Neural progenitor cell (in vitro differentiated cells): ENCODE measurements around the gene HES4. TPM values are rescaled to one million over a fixed set of nuclear protein-coding genes. Genes with fewer than 3 reads are reported as not detected.

Experiments used
- DNase-seq: peaks from one replicate; pipeline ENCODE4 v3.0.0-alpha.2; 2016; ENCODE audit warnings: low spot score
- H2AFZ ChIP-seq: fragments of 200-600 bp; sonication (generic); replicated peaks from 2 replicates; pipeline ENCODE4 v1.6.1; 2016; ENCODE audit warnings: antibody characterized with exemption
- H3F3A ChIP-seq: fragments of 200-600 bp; sonication (generic); 2 replicates; pipeline ENCODE4 v1.6.1; 2016; ENCODE audit warnings: antibody characterized with exemption, low read depth
- H3K27ac ChIP-seq: fragments of 200-600 bp; sonication (generic); 2 replicates; pipeline ENCODE4 v1.5.1; 2016; ENCODE audit warnings: mild to moderate bottlenecking
- H3K27me3 ChIP-seq: fragments of 200-600 bp; sonication (generic); 2 replicates; pipeline ENCODE4 v1.6.1; 2016; ENCODE audit warnings: mild to moderate bottlenecking, moderate library complexity
- H3K36me3 ChIP-seq: fragments of 200-600 bp; sonication (generic); 2 replicates; pipeline ENCODE4 v1.5.1; 2016
- H3K4me1 ChIP-seq: fragments of 200-600 bp; sonication (generic); 2 replicates; pipeline ENCODE4 v1.6.1; 2016; ENCODE audit warnings: mixed run types
- H3K4me2 ChIP-seq: fragments of 200-600 bp; sonication (generic); 2 replicates; pipeline ENCODE4 v1.6.1; 2016
- H3K4me3 ChIP-seq: fragments of 200-600 bp; sonication (generic); 2 replicates; pipeline ENCODE4 v1.5.1; 2016
- H3K79me2 ChIP-seq: fragments of 200-600 bp; sonication (generic); 2 replicates; pipeline ENCODE4 v1.6.1; 2016; ENCODE audit warnings: low read depth
- H3K9ac ChIP-seq: fragments of 200-600 bp; sonication (generic); 2 replicates; pipeline ENCODE4 v1.6.1; 2016
- H3K9me3 ChIP-seq: fragments of 200-600 bp; sonication (generic); 2 replicates; pipeline ENCODE4 v1.5.1; 2016; ENCODE audit warnings: low read depth
- H4K20me1 ChIP-seq: fragments of 200-600 bp; sonication (generic); 2 replicates; pipeline ENCODE4 v1.6.1; 2016; ENCODE audit warnings: low read depth
- H3K27ac Mint-ChIP-seq: 3 replicates; pipeline ENCODE4 v1.8.0; 2021; ENCODE audit warnings: mixed read lengths
- H3K27me3 Mint-ChIP-seq: 2 replicates; pipeline ENCODE4 v1.8.0; 2022; ENCODE audit warnings: low read depth, mild to moderate bottlenecking, inconsistent platforms, moderate library complexity, mixed read lengths; ENCODE audit not compliant: insufficient read depth
- H3K36me3 Mint-ChIP-seq: 3 replicates; pipeline ENCODE4 v1.8.0; 2021; ENCODE audit warnings: mixed read lengths
- H3K4me1 Mint-ChIP-seq: 3 replicates; pipeline ENCODE4 v1.8.0; 2021; ENCODE audit warnings: mixed read lengths
- H3K4me3 Mint-ChIP-seq: 3 replicates; pipeline ENCODE4 v1.8.0; 2021; ENCODE audit warnings: mild to moderate bottlenecking, moderate library complexity, mixed read lengths
- H3K9me3 Mint-ChIP-seq: 3 replicates; pipeline ENCODE4 v1.8.0; 2020; ENCODE audit warnings: mixed read lengths
- EZH2 ChIP-seq: fragments of 200-600 bp; sonication (generic); IDR thresholded peaks from 2 replicates; pipeline ENCODE4 v1.6.1; 2017; ENCODE audit warnings: antibody characterized with exemption, mild to moderate bottlenecking, moderate library complexity
- EZH2phosphoT487 ChIP-seq: fragments of 200-600 bp; sonication (generic); IDR thresholded peaks from 2 replicates; pipeline ENCODE4 v1.6.1; 2017; ENCODE audit warnings: antibody characterized with exemption
- total RNA-seq: library from RNA; depleted of rRNA; stranded (reverse); fragments of >200 nt; gene quantifications from 2 replicates; pipeline ENCODE4 v1.2.3, GENCODE V29; 2015; ENCODE audit warnings: low replicate concordance
- TF ChIP-seq, protein P1 (sequence below): fragments of 200-600 bp; sonication (generic); IDR thresholded peaks from 2 replicates; pipeline ENCODE4 v1.5.1; 2017; ENCODE audit warnings: antibody characterized with exemption, mild to moderate bottlenecking

Gene HES4
- total RNA-seq, 1 donor from 2014 or later, result 7.6 TPM

DNA sequence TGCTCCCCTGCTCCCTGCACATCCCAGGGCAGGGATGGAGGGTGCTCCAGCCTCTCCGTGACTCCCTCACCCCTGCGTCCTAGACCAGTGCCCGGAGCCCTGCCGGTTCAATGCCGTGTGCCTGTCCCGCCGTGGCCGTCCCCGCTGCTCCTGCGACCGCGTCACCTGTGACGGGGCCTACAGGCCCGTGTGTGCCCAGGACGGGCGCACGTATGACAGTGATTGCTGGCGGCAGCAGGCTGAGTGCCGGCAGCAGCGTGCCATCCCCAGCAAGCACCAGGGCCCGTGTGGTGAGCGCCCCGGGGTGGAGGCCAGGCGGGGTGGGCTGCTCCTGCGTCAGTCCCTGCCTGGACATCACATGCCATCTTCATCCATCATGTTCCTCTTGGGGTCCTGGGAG lies 42.0 kb upstream of the HES4 start:
- no peak overlapping the region for H3K4me2 ChIP-seq
- peaks cover 5% of the 10 kb centered on the region for H3K4me1 Mint-ChIP-seq
- H3F3A ChIP-seq, result peaks cover 12% of the 10 kb centered on the region
- no peak overlapping the region for H3K27ac Mint-ChIP-seq
- no peaks in the 10 kb centered on the region for H3K79me2 ChIP-seq
- no peak overlapping the region for H2AFZ ChIP-seq
- H3K4me1 ChIP-seq, result peaks cover 14% of the 10 kb centered on the region
- peaks cover 67% of the 10 kb centered on the region for H4K20me1 ChIP-seq
- no peaks in the 10 kb centered on the region for H3K36me3 ChIP-seq
- H3K9me3 Mint-ChIP-seq, result no peaks in the 10 kb centered on the region
- H3K27ac ChIP-seq, result no peak overlapping the region
- no peak for DNase-seq
- peaks cover 16% of the 10 kb centered on the region for H3K27me3 Mint-ChIP-seq
- H3K9ac ChIP-seq, result no peak overlapping the region
- H3K27me3 ChIP-seq, result peaks cover 28% of the 10 kb centered on the region
- no peaks in the 10 kb centered on the region for H3K9me3 ChIP-seq
- TF ChIP-seq EZH2phosphoT487 (no peak), EZH2 (no peak)
- TF ChIP-seq, protein P1, sequence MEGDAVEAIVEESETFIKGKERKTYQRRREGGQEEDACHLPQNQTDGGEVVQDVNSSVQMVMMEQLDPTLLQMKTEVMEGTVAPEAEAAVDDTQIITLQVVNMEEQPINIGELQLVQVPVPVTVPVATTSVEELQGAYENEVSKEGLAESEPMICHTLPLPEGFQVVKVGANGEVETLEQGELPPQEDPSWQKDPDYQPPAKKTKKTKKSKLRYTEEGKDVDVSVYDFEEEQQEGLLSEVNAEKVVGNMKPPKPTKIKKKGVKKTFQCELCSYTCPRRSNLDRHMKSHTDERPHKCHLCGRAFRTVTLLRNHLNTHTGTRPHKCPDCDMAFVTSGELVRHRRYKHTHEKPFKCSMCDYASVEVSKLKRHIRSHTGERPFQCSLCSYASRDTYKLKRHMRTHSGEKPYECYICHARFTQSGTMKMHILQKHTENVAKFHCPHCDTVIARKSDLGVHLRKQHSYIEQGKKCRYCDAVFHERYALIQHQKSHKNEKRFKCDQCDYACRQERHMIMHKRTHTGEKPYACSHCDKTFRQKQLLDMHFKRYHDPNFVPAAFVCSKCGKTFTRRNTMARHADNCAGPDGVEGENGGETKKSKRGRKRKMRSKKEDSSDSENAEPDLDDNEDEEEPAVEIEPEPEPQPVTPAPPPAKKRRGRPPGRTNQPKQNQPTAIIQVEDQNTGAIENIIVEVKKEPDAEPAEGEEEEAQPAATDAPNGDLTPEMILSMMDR, result no peak
- no peak overlapping the region for H3K4me3 ChIP-seq
- H3K36me3 Mint-ChIP-seq, result peaks cover 10% of the 10 kb centered on the region
- H3K4me3 Mint-ChIP-seq, result no peak overlapping the region

GRCh38 chr1:1041092-1041523 lies 41.2 kb upstream of the HES4 start:
- Histone ChIP-seq H3K4me3 (no peak overlapping the region), H3K4me2 (peak overlapping the region; percentile 57), H3K27me3 (peaks cover 28% of the 10 kb centered on the region), H3K36me3 (no peaks in the 10 kb centered on the region), H3K9ac (no peak overlapping the region), H3K79me2 (no peaks in the 10 kb centered on the region), H4K20me1 (peaks cover 75% of the 10 kb centered on the region), H3K27ac (no peak overlapping the region), H3F3A (peaks cover 12% of the 10 kb centered on the region), H3K9me3 (no peaks in the 10 kb centered on the region), H2AFZ (no peak overlapping the region), H3K4me1 (peaks cover 14% of the 10 kb centered on the region)
- no peak for TF ChIP-seq EZH2
- TF ChIP-seq, protein P1, result no peak
- no peak for TF ChIP-seq EZH2phosphoT487
- peaks cover 11% of the 10 kb centered on the region for H3K36me3 Mint-ChIP-seq
- no peak overlapping the region for H3K4me3 Mint-ChIP-seq
- H3K27me3 Mint-ChIP-seq, result peaks cover 18% of the 10 kb centered on the region
- H3K4me1 Mint-ChIP-seq, result peaks cover 5% of the 10 kb centered on the region
- H3K9me3 Mint-ChIP-seq, result no peaks in the 10 kb centered on the region
- DNase-seq, result peak; percentile 83
- no peak overlapping the region for H3K27ac Mint-ChIP-seq

DNA sequence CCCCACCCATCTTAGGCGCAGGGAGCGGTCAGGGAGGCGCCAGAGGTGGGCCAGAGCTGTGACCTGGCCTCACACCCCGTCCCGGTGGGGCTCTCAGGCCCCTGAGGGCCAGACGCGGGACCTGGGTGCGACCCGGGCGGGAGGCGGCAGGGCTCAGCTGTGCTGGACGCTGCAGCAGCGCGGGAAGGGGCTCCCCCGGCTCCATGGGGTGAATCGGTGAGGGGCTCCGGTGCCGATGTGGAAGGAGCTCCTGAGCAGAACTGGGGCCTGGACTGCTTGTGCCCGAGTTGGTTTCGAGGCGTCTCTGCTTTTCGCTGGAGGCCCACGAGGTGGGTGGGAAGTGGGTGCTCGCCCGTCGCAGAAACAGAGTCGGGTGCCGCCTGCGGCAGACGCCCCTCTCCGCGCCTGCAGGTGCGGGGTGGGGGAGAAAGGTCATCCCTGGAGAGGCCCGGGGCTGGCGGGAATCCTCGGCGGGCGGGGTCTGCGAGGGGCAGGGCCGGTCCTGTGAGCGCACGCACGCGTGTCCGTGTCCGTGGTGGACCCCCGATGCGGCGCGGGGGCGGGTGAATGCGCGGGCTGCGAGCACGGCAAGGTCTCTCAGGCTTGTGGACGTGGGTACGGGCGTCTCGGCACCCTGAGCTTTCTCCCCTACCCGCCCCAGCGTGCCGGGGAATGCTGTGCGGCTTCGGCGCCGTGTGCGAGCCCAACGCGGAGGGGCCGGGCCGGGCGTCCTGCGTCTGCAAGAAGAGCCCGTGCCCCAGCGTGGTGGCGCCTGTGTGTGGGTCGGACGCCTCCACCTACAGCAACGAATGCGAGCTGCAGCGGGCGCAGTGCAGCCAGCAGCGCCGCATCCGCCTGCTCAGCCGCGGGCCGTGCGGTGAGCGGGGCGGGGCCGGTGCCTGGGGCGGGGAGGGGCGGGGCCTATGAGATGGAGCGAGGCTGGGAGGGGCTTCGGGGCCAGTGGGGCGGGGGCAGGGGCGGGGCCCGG lies 40.4 kb upstream of the HES4 start:
- TF ChIP-seq EZH2phosphoT487 (peak; percentile 49), EZH2 (peak; percentile 72)
- TF ChIP-seq, protein P1, result peak; percentile 23
- no peak overlapping the region for H3K27ac ChIP-seq

More for the DNA sequence above, 40.4 kb upstream of the HES4 start:
- no peaks in the 10 kb centered on the region for H3K79me2 ChIP-seq
- Mint-ChIP-seq H3K4me1 (peaks cover 5% of the 10 kb centered on the region), H3K27ac (no peak overlapping the region), H3K36me3 (peaks cover 13% of the 10 kb centered on the region), H3K9me3 (no peaks in the 10 kb centered on the region), H3K27me3 (peaks cover 18% of the 10 kb centered on the region), H3K4me3 (peak overlapping the region; percentile 71)
- H2AFZ ChIP-seq, result no peak overlapping the region
- H3K4me3 ChIP-seq, result peak overlapping the region; percentile 52
- peaks cover 14% of the 10 kb centered on the region for H3K4me1 ChIP-seq
- H3K36me3 ChIP-seq, result no peaks in the 10 kb centered on the region
- peaks cover 28% of the 10 kb centered on the region for H3K27me3 ChIP-seq
- H4K20me1 ChIP-seq, result peaks cover 80% of the 10 kb centered on the region
- peak overlapping the region; percentile 99 for H3K4me2 ChIP-seq
- no peaks in the 10 kb centered on the region for H3K9me3 ChIP-seq
- no peak overlapping the region for H3K9ac ChIP-seq
- peaks cover 12% of the 10 kb centered on the region for H3F3A ChIP-seq
- peak; percentile 96 for DNase-seq
